Hepatic stellate cell (primary cell): ENCODE measurements around the gene REPS1.

Experiments used
- DNase-seq: peaks from one replicate; pipeline ENCODE4 v3.0.0; 2011; ENCODE audit warnings: low spot score

Gene REPS1

GRCh38 chr6:138856654-138857053, 131.4 kb downstream of the REPS1 start:
- no peak for DNase-seq
